Stomach (tissue), 4 donors: ENCODE data around the gene BOD1L1.

Experiments
- POLR2A ChIP-seq, 4 donors: fragments of 450-650 bp; IDR thresholded peaks; one replicate each; pipeline ENCODE4 v1.6.1; 2016; ENCODE audit warnings: antibody characterized with exemption in 4 of 4, control low read depth in 2 of 4, mild to moderate bottlenecking in 1 of 4, moderate library complexity in 1 of 4
- TF ChIP-seq, protein P1 (sequence below), 7 experiments: fragments of 450-650 bp in 4 of 7; fragments of 200-600 bp in 3 of 7; sonication (generic) in 3 of 7; IDR thresholded peaks; one replicate each; pipeline ENCODE4 v1.5.1; 2016 to 2019; ENCODE audit warnings: antibody characterized with exemption in 7 of 7, control low read depth in 2 of 7, mild to moderate bottlenecking in 1 of 7

DNA sequence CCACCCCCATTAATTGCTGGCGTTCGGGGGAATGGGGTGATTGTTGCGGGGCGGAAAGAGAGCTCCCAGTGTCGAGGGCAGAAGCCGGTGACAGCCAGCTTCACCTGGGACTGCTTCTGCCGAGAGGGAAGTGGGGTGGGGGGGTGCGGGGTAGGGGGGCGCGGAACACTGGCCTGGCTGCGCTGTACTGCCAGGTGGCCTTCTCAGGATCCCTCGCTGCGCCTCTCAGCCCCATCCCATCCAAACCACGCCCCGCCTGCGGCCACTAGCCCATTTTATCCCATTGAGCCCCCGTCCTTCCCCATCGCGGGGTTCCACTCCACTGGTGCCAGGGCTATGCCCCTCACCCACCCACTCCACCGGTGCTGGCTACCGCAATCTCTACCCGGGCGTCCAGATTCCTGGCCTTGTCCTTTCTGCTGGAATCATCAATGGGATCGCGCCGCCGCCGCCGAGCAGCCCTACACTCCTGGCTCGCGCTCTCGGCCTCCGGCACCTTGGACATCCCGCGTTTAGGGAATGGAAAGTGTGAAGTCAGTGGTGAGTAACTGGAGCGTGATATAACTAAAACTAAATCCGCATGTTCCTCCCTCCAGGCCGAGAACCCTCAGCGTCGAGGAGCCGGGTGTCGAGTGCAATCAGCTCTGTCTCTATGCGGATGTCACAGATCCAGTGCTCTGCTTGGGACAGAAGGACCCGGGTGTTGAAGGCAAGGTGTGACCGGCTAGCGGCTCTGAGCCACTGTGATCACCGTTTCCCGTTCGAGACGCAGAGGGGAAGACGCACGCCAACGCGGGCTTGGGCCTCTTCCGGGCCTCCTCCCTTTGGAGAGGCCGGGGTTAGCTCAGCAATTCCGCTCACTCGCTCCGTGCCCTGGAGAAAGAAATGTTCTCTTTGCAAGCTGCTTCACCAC lies 103.7 kb downstream of the BOD1L1 start:
- no peak for TF ChIP-seq POLR2A (IDR thresholded peaks at IDR 0.05)
- TF ChIP-seq, protein P1, sequence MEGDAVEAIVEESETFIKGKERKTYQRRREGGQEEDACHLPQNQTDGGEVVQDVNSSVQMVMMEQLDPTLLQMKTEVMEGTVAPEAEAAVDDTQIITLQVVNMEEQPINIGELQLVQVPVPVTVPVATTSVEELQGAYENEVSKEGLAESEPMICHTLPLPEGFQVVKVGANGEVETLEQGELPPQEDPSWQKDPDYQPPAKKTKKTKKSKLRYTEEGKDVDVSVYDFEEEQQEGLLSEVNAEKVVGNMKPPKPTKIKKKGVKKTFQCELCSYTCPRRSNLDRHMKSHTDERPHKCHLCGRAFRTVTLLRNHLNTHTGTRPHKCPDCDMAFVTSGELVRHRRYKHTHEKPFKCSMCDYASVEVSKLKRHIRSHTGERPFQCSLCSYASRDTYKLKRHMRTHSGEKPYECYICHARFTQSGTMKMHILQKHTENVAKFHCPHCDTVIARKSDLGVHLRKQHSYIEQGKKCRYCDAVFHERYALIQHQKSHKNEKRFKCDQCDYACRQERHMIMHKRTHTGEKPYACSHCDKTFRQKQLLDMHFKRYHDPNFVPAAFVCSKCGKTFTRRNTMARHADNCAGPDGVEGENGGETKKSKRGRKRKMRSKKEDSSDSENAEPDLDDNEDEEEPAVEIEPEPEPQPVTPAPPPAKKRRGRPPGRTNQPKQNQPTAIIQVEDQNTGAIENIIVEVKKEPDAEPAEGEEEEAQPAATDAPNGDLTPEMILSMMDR (IDR thresholded peaks at IDR 0.05) = no peak
